Stimulated activated CD4-positive, alpha-beta T cell treated with anti-CD3 and anti-CD28 coated beads, TNF-alpha, amount 100 ng/mL, for 24 hours (primary cell): ENCODE data around the gene PLB1.
"Not testable (repeated sequence)": the region's sequence is repeated elsewhere in the genome, so short reads cannot be mapped to it uniquely, and the experiment has no call there.

Experiments
- DNase-seq, 3 experiments: peaks; one replicate each; pipeline ENCODE4 v3.0.0-alpha.2; 2020; ENCODE audit warnings: low read depth in 3 of 3

PLB1 gene

GRCh38 chr2:28648147-28648546, 152.3 kb downstream of the PLB1 start:
- no peak for DNase-seq

- DNase-seq = no peak
These were observed 153.0 kb downstream of the PLB1 start for GRCh38 chr2:28648671-28649395.

- DNase-seq = peak in 2 of 3 experiments; percentile 20 to 48
These were observed 153.8 kb downstream of the PLB1 start for GRCh38 chr2:28649481-28650265.

- no peak for DNase-seq
These were observed 154.4 kb downstream of the PLB1 start for GRCh38 chr2:28650266-28650584.

DNA sequence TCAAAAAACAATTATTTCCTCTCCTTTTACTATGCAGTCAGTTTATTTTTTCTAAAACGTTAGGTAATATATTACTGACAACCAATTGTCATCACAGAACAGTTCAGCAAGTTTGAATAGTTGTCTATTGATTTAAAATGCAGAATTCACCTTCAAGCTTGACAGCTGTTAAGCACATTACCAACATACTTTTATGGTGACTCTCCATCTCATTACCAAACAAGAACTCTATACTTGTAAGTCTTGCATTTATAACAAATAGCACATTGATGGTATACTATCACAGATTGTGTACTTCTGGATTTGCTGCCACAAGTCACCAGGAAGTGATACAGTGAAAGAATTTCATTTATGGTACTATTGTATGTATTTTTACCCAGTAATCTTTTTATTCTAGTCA, 156.4 kb downstream of the PLB1 start:
- no peak for DNase-seq

- no peak for DNase-seq
These were observed 158.2 kb downstream of the PLB1 start for GRCh38 chr2:28653892-28654662.

DNA sequence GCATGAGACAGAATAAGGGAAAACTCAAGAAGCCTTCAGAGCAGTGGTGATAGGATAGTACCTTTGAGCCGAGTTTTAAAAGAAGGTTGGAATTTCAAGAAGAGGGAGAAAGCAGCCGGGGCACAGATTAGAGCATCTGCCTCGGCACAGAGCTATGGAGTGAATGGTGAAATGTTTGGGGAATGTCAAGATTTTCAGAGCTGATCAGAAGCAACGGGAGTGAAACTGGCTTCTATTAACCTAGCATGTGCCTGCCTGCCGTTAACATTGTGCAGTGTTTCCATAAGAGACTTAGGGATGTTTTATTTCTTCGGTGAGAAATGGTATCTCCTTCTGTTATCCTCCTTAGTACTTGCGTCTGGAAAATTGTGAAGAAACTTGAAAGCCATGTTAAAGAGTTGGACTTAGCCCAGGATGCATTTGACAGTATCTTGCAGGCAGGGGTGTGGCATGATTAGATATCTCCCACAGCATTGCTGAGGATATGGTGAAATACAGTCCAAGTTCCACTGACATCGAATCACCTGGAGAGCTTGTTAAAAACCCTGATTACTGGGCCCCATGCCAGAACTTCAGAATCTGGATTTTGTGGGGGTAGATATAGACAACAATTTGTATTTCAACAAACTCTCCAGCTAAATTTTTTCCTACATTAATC, 158.9 kb downstream of the PLB1 start:
- no peak for DNase-seq

DNA sequence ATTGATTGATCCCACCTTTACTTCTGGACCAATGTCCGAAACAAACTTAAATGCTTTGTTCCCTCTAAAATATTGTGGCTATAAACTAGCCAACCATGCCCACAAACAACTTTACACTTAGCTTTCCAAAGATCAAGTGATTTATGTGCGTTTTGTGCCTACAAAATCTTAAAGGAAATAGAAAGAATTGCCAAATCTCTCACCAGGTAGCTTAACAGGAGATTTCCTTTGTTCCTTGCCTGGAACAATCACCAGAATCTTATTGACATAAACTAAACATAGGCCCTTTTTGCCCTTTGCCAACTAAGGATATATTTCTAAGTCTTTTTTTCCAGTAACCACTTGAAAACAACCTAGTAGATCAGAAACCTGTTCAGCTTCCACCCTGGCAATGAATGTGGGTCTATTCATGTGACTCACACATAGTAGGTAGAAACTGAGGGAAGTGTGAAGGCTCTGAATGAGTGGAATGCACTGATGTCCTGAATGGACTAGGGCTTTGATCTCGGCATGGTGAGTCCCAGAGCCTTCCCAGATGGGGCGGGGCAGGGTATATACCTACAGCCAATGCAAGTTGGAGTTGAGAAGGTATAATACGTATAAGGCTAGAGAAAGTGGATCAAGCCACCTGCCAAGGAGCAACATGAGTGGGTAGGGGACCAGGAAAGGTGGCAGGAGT, 161.2 kb downstream of the PLB1 start:
- no peak for DNase-seq

DNA sequence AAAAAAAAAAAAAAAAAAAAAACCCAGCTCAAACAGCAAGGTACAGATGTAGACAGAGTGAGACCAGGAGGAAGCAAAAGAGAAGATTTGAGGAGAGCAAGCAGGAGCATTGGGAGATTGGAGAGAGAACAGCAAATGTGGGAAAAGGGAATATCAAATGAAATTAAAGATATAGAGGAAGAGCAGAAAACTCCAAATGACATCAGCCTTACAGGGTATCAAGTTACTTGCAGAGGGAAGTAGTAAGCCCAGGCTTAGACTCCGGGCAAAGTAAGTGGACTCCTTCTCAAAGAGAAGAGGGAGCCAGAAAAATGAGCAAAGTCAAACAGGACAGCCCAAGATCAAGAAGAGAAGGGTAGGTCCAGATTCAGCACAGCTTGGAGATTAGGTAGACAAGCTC, 162.5 kb downstream of the PLB1 start:
- DNase-seq = no peak

GRCh38 chr2:28659127-28659526, 163.3 kb downstream of the PLB1 start:
- no peak for DNase-seq

GRCh38 chr2:28661589-28662001, 165.7 kb downstream of the PLB1 start:
- no peak for DNase-seq

- no peak for DNase-seq
These were observed 166.2 kb downstream of the PLB1 start for GRCh38 chr2:28662044-28662443.

DNA sequence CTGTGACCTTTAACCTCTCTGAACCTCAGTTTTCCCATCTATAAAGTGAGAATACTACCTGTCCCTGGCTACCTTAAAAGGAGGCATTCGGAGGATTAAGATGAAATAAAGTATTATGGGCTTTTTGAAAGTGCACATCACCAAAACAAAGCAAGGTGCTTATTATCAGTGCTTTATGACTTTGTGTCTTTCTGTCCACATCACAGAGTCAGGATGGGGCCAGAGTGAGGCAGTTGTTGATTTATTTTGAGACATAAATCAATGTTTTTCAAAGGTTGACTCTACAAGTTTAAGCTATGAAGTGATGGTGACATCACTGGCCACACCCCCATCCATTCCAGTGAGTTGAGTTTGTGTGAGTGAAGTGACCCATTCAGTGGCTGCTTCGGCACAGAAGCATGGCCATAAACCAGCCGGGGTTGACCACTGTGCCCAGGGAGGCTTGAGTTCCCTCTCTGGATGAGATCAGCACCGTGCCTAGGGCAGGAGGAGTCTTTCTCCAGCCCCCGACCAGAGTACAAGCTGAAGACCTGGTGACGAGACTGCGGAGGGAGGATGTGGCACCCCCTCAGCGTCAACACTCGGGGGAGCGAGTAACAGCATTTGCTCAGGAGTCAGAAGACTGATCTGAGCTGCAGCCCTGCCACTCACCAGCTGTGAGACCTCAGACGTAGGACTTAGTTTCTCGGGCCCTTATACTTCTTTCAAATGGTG, 166.8 kb downstream of the PLB1 start:
- no peak for DNase-seq

GRCh38 chr2:28663359-28663758, 167.5 kb downstream of the PLB1 start:
- no peak for DNase-seq

DNA sequence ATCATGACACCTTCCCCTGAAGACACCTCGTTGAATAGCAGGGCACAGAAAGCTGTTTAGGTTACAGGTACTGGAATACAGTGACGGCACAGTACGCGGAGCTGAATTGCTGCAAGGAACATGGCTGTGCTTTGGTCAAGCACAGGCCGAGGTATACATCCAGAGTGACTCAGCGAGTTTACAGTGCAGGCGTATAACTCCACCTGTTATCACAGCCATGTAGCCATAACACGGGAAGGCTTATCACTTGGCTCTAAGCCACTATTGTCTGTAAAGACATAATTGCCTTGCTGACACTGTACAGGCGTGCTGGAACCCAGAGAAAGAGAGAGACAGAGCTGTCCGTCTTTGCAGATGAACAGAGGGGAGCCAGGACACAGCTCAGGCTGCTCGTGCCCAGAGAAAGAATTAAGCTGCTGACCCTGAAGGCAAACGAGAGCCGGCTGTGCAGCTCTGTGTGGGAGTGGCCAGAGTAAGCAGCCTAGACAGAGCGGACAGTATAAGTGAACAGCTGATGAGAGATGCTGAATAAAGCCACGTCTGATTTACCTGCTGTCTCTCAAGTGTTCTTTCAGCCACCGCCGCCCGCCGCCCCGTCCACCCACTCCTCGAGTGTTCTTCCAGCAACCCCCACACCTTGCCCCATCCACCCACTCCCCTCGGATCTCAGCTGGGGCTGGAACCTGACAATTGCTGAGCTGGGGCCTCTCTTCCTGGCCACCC, 168.4 kb downstream of the PLB1 start:
- no peak for DNase-seq

- DNase-seq = no peak
These were observed 169.3 kb downstream of the PLB1 start for GRCh38 chr2:28665041-28665704.

- DNase-seq = not testable (repeated sequence)
These were observed 170.0 kb downstream of the PLB1 start for GRCh38 chr2:28665811-28666377.

DNA sequence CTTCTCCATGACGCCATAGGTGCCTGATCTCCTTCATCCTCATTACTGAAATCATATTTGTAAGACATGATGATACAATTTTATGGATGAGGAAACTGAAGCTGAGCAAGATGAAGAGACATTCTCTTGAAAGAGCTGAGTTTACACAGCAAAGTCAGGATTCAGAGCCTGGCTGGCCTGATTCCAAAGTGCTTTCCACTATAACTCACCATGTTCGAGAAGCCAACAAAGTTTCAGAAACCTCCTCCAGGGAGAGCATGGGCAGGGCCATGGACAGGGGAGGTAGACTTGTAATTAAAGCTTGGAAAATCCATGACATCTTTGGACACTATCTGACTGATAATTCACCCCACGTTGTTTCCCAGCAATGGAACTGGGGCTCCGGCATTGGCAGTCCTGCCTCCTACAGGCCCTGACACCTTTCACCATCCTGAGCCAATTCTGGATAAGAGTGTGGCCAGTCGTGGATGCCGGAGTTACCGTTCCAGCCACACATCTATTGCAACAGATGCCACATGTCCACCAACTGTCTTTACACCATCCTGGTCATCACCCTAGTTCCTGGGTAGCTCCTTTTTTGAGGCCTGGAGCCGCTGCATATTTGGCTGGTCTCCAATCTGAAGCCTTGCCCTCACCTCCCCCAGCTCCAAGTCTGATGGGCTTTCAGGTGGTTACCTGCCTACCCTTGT, 170.8 kb downstream of the PLB1 start:
- DNase-seq = no peak

DNA sequence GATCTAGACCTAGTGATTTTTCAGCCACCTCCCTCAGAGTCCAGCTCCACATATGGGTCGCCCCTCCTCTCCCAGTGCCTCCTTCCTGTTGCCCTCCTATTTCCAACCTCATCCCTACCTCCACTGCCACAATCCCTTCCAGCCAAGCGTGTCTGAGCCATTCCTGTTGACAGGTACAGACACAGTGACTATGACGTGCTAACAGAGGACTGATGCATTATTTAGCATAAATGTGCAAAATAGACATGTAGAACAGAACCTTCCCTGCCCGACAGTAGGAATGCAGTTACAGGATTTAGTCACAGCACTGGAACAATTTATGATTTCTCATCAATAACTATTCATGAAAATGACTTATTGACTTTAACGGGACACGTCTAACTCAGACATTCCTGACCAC, 171.4 kb downstream of the PLB1 start:
- DNase-seq = no peak
